Effector CD8-positive, alpha-beta T cell (primary cell): Measurements from ENCODE around the gene ZNF655.

Experiments
- DNase-seq: peaks from one replicate; lab custom pipeline; 2025; lab: John Stamatoyannopoulos, UW

The ZNF655 gene

DNA sequence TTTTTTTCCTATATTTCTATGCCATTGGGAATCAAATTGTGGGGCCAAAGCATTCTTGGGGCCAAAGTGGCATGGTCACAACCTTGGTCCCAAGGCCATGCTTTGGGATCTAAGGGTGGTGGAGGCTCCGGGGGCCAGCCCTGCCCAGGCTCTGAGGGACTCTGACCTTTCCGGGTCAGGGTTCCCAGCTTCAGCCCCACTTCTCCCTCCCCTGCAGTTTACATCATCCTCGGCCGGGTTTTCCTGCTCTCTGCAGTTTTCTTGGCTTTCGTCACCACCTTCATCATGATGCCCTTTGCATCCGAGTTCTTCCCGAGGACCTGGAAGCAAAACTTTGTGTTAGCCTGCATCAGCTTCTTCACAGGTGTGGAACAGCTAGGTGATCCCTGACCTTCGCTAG lies 48.1 kb downstream of the ZNF655 start:
- DNase-seq = no peak

DNA sequence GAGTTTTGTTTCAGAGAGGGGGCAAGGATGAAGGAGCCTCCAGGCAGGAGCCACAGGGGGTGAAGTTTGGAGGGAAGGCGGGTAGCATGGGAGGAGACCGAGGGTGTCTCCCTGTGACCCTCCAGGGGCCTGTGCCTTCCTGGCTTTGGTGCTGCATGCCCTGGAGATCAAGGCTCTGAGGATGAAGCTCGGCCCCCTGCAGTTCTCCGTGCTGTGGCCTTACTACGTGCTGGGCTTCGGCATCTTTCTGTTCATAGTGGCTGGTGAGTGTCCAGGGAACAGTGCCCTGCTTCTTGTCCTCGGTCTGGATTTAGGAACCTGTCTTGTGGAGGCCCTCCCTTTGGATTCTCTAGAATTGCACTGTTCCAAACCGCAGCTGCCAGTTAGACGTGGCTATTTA lies 49.1 kb downstream of the ZNF655 start:
- DNase-seq = no peak

DNA sequence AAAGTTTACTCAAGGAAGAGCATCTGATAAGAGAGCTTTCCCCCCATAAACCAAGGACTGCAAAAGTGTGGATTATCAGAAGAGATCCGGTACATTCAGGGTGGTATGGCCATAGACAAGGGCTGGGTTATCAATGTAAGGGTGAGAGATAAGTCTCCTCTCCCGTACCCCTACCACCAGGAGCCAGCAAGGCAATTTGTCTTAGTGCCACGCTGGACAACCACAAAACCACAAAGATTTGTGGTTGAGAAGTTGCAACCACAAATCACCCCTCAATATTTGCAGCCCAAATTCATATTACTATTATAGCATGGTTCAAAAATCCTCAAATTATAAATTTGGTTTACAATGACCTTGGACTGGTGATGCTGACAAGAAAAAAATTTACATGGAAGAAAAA lies 56.1 kb downstream of the ZNF655 start:
- no peak for DNase-seq

DNA sequence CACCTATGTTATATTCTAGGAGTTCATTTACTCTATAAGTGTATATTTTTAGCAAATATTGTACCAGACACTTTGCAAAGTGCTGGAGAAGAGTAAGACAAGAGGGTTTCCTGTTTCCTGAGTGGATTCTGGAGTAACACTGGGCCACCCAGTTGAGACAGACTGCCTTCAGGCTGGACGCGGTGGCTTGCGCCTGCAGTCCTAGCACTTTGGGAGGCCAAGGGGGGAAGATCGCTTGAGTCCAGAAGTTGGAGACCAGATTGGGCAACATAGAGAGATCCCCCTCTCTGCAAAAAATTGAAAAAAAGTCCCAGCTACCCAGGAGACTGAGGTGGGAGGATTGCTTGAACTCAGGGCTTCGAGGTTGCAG lies 57.5 kb downstream of the ZNF655 start:
- no peak for DNase-seq

DNA sequence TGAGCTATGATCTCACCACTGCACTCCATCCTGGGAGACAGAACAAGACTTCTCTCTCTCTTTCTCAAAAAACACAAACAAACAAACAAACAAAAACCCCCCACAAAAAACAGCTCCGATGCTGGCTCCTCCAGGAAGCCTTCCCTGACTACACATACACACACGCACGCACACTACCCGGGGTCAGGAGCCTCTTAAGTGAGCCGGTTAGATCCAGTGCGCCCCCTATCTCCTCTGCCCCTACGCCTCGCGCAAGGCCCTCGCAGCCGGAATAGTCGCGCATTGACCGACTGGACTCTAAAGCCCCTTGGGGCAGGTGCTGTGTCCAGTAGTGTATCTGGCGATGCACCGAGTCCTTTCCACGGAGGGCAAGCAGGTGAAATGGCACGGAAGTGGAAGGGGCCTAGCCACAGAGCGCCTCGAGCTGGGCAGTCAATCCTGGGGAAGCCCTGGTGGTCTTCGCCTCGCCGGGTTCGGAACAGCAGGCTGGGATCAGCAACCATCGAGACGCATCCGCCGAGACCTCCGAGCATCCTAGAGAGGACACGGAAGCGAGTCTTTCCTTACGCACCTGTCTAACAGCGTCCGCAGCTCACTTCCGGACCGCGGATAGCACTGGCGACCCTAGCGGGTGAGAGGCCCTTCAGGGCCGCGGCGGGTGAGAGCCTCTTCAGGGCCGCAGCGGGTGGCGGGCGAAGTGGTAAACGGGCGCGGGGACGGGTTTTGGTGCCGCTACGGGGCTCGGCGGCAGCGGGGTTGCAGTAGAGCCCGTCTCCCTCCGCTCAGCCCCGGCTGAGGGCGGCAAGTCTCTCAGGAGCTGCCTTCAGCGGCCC lies 58.1 kb downstream of the ZNF655 start, which contains the start of gene ZSCAN25:
TSS of gene ZSCAN25 (plus strand) at position 588 of the 833 bp plus-strand sequence. CDS start 2,661 bp downstream, outside the sequence.
- peak; percentile 78 for DNase-seq

DNA sequence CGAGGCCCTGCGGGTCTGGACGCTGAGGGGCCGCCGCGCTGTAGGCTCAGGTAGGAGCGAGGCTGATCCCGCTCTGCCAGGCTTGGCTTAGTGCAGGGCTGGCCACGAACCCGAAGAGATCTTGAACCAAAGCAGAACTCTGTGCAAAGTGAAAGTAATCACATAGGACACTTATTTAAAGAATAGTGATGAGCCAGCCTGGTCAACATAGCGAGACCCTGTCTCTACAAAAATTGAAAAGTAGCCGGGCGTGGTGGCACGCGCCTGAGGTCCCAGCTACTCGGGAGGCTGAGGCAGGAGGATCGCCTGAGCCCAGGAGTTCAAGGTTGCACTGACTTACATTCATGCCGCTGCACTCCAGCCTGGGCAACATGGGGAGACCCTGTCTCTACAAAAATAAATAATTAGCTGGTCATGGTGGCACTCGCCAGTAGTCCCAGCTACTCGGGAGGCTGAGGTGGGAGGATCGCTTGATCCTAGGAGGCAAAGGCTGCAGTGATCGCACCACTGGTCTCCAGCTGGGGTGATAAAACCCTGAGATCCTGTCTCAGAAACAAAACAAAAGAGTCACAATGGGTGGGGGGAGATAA lies 58.8 kb downstream of the ZNF655 start:
- DNase-seq = no peak

DNA sequence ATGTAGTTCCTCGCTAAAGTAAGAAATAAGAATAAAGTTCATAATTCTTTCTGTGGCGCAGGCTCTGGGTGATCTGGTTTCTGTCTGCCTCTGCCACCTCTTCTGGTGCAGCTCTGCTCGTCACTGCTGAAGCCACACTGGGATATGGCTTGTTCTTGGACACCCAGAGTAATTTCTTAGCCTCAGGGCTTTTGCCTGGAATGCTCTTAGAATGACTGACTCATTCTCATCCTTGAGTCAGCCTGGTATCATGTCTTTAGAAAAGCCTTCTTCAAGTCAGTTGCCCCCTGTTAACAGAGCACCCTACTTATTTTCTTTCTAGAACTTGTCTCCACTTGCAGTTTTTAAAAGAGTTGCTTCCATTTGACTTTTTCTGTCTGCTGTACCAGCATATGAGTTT lies 60.3 kb downstream of the ZNF655 start:
- DNase-seq = no peak

DNA sequence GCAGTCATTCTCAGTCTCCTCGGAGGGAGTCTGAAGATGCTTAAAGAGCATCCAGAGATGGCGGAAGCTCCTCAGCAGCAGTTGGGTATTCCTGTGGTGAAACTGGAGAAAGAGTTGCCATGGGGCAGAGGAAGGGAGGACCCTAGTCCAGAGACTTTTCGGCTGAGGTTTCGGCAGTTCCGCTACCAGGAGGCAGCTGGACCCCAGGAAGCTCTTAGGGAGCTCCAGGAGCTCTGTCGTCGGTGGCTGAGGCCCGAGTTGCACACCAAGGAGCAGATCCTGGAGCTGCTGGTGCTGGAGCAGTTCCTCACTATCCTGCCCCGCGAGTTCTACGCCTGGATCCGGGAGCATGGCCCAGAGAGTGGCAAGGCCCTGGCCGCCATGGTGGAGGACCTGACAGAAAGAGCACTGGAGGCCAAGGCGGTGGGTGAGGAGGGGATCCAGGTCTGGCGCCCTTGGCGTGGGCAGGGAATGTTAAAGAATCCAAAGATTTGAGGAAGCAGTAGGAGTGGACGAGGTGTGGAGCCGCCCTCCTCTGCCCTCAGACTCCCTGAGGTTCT lies 61.2 kb downstream of the ZNF655 start:
- DNase-seq = no peak

DNA sequence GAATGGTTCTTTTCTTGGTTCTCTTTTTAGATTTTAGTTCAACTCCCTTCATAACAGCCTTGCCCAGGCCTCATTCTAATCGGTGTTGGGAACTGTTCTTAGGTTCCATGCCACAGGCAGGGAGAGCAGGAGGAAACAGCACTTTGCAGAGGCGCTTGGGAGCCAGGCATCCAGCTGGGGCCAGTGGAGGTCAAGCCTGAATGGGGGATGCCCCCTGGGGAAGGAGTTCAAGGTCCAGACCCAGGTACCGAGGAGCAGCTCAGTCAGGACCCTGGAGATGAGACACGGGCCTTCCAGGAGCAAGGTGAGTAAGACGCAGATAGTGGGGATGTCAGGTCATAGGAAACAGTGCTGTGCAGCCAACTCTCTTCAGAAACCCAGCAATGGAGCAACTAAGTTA lies 62.8 kb downstream of the ZNF655 start:
- DNase-seq = no peak

DNA sequence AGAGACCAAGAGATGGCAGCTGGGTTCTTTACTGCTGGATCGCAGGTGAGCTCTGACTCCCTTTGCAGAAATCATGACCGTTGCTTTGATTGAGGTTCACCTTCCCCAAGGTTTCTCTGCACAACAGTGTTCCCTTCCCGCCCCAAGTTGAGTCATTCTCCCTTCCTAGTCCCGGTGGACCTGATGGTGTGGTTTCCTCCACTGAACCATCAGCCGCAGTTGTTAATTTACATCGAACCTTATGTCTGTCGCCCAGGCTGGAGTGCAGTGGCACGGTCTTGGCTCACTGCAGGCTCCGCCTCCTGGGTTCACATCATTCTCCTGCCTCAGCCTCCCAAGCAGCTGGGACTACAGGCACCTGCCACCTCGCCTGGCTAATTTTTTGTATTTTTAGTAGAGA lies 64.2 kb downstream of the ZNF655 start:
- DNase-seq = no peak

DNA sequence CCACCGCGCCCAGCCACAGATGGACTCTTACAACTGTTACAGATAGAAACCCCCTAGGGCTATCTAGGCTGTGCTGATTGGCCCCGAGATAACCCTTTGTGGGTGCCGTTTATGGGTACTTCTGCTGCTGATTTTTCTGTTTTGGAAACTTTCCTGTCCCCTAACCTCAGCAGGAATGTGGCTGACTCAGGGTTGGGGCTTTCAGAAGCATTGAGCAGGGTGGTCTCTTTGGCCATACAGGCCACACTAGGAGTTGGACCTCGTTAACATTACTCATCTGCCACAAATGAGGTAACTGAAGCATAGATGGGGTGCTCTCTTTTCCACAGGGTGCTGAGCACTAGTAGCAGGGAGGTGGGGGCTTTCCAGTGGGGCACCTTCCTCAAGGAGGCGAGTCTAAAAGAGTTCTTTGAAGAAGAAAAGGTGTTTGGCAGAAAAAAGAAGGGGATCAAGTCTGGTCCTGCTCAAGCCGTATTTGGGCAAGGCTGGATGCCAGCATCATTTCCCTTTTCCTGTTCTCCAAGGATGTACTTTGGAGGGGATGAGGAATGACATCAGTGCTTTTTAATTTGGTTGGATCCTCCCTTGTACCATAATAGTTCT lies 64.8 kb downstream of the ZNF655 start:
- DNase-seq = peak; percentile 13

DNA sequence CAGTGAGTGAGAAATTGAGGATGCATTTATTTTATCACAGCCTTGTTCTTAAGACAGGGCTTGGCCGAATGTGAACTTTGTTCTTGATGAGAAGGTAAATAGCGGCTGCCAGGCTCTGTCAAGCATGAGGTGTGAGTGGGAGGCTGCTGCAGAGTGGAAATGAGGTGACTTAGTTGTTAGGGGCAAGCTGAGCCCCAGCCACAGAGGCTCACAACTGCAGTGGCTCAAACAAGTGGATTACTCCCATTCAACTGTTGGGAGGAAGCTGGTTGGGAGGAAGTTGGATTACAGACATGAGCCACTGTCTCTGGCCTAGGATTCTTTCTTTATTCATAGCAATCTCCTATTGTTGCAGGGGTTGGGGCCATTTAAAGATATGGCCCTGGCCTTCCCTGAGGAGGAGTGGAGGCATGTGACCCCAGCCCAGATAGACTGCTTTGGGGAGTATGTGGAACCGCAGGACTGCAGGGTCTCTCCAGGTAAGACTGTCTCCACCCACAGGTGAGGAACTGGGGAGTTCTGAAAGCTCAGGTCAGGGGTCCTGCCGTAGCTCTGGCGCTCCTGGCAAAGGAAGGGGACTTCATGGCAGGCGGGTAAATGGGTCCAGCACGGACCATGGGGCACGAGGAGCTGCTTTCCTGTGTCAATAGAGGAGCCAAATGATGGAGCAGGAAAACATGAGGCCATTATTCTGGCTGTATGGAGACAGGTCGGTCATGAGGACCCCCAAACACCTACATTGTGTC lies 65.4 kb downstream of the ZNF655 start:
- DNase-seq = no peak

DNA sequence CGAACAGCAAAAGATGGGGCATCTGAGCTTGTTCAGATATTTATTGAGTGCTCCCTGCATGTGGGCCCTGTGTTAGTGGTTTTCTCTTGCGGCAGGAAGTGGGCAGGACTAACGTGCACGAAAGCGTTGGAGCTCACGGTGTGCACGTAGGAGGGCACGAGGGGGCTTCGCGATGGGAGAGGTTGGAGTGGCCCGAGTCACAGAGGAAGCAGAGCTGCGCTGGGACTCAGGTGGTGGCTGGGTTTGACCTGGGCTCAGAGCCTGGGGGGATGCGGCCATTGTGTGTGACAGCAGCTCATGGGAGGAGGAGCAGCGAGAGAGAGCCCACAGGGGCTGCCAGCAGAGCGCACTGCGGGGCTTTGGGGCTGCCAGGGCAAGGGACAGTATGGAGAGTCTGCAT lies 66.0 kb downstream of the ZNF655 start:
- peak; percentile 66 for DNase-seq

DNA sequence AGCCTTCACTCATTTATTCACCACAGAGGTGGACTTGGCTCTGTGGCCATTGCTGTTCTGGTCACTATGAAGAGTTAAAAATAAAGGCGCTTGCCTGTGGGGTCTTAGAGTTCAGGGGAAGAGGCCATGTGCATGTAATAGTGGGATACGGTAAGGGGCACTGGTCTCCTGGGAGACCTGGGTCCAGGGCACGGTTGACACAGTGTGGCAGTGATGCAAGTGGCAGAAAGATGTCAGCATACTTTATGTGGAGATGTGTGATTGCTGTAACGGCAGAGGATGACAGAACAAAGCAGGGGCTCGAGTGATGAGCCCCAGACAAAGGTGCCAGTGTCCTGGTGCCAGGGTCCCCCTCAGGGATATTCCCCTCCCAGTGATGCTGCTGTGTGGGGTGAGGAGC lies 66.9 kb downstream of the ZNF655 start:
- no peak for DNase-seq

DNA sequence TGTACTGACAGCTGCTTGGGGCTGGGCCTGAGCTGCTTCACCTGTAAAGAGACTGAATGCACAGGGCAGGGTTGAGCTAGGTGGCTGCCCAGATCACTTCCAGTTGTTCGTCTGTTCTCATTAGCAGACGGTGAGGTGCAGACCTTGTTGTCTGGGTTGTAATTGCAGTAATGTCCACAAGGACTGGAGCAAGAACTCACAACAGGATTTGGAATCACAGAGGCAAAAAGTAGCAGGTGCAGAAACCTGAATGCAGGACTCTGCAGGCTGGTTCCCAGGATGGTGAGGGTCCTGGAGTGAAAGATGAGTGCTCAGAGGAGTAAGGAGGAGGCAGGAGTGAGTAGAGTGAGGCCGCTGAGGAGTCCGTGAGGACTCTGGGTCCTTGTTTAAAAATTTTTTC lies 67.5 kb downstream of the ZNF655 start:
- no peak for DNase-seq
